GM12891 (cell line): ENCODE measurements around the gene SLC9A1.

Experiments
- POLR2A ChIP-seq: IDR thresholded peaks from 2 replicates; pipeline ENCODE4 v1.6.1; 2011; ENCODE audit warnings: low read depth, low read length, control low read depth
- POLR2AphosphoS5 ChIP-seq: IDR thresholded peaks from 2 replicates; pipeline ENCODE4 v1.6.1; 2011; ENCODE audit warnings: low read depth, low read length, control low read depth
- TAF1 ChIP-seq: IDR thresholded peaks from 2 replicates; pipeline ENCODE4 v1.6.1; 2011; ENCODE audit warnings: low read depth, low read length, control low read depth

GRCh38 chr1:27100335-27101053 is 54.4 kb downstream of the SLC9A1 start:
- TF ChIP-seq POLR2AphosphoS5 (no peak), POLR2A (no peak), TAF1 (no peak)
